Stimulated activated CD4-positive, alpha-beta T cell treated with anti-CD3 and anti-CD28 coated beads, Interleukin-15, amount 100 ng/mL, for 1 hour (primary cell): ENCODE results near the gene CALML3.

ENCODE experiments used
- DNase-seq, 2 donors: peaks; one replicate each; pipeline ENCODE4 v3.0.0-alpha.2; 2020; ENCODE audit warnings: low read depth in 1 of 2, low spot score in 1 of 2

Gene CALML3

GRCh38 chr10:5490698-5491464 is 33.9 kb upstream of the CALML3 start:
- DNase-seq: no peak

- no peak for DNase-seq
Observed at GRCh38 chr10:5491477-5491876, 33.3 kb upstream of the CALML3 start.

DNA sequence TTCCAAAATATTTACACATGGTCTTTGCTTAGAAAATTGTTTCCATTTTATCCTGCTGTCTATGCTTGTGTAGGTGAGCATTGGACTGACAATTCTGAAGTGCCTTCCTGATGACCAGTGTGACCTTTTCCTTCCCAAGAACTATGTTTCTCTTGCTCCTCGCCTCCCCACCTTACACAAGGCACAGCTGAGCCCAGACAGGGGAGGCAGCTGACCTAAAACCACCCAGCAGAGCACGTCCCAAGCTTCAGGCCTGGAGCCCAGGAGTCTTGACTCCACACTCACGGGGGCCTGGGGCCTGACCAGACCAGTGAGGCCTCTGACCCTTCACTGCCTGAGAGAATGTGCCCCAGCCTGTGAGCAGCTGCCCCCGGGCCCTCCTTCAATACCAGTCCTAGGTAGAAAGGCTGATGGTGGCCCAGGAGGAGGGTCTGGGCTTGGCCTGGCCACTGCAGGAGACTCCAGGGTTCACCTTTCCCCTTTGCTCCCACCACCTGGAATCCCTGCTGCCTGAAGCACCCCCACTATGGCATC is 32.4 kb upstream of the CALML3 start:
- no peak for DNase-seq

GRCh38 chr10:5492929-5493576 is 31.7 kb upstream of the CALML3 start:
- DNase-seq: no peak

DNA sequence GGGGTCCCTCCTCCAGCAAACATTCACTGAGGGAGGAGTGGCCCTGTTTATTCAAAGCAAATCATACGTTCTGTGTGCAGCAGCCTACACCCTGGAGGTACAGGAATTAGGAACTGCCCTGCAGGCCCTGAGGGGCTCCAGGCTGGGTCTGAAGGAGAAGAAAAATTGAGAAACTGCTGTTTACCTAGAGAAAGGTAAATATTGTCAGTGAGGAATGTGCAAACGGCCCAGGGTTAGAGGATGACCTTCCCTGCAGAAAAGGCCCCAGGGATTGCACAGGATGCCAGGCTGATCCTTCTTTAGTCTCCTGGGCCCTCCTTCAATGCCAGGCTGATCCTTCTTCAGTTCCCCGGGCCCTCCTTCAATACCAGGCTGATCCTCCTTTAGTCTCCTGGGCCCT is 31.1 kb upstream of the CALML3 start:
- DNase-seq: no peak

- DNase-seq: no peak
Observed at GRCh38 chr10:5494611-5495010, 30.1 kb upstream of the CALML3 start.

- DNase-seq: no peak
Observed at GRCh38 chr10:5496261-5497250, 28.2 kb upstream of the CALML3 start.

DNA sequence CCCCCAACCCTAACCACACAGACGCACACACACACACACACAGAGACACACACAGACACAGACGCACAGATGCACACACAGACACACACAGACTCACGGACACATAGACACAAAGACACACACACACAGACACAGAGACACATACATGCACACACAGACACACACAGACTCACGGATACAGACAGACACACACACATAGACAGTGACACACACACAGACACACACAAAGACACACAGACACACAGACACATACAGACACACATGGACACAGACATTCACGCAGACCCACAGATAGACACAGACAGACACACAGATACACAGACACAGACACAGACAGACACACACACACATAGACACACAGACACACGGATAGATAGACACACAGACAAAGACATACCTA is 27.5 kb upstream of the CALML3 start:
- no peak for DNase-seq

GRCh38 chr10:5497948-5498730 is 26.6 kb upstream of the CALML3 start:
- no peak for DNase-seq

DNA sequence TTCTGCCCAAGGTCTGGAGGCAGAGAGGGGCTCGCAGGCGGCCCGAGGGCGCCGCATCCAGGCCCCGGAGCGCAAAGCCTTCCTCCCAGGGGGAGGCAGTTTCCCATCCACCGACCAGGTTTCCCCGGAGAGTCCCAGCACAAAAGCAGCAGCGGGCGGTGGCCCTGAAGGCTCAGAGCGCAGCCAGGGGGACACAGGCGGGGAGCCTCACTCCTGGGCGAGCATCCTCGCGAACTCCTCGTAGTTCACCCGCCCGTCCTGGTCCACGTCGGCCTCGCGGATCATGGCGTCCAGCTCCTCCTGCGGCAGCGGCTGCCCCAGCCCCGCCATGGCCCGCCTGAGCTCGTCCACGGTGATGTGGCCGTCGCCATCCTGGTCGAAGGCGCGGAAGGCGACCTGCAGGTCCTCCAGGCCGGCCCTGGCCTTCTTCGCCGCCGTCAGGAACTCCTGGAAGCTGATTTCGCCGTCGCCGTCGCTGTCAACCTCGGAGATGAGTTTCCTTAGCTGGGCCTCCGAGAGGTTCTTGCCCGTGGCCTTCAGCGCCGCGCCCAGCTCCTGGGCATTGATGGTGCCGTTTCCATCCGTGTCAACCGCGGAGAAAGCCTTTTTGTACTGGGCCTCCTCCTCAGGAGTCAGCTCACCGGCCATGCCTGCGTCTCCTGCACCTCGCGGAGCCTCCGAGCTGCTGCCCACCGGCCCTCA is 25.8 kb upstream of the CALML3 start:
- no peak for DNase-seq

DNA sequence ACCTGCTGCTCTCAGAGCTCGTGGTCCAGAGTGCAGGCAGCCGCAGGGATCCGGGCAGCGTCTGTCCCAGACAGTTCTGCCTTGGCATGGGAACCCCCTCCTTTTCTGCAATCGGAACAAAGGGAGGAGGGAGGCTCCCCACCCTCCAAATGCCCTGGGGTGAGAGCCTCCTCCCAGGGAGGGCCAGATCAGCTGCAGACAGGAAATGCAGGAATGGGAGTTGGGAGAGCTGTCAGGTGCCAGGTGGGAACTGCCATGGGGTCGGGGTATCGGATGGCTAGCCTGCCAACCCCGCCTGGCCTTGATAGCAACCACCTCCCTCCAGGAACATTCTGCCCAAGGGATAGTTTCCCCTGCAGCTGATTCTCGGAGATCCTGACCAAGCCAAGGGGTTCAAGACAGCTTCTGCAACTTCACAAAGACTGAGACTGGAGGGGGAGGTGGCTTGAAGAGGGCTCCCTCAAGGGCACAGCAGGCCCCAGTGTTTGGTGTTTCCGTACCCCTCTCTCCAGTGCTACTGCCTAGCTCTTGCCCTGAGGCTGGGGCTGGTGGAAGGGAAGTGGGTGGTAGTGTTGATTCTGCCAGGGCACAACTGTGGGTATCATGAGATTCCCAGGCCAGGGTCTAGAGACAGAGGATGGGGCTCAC is 25.1 kb upstream of the CALML3 start, which contains the start of gene CALML5:
Gene CALML5 (minus strand): TSS at position 78 of the 648 bp plus-strand sequence. CDS start 132 bp downstream, outside the sequence.
- DNase-seq: no peak

DNA sequence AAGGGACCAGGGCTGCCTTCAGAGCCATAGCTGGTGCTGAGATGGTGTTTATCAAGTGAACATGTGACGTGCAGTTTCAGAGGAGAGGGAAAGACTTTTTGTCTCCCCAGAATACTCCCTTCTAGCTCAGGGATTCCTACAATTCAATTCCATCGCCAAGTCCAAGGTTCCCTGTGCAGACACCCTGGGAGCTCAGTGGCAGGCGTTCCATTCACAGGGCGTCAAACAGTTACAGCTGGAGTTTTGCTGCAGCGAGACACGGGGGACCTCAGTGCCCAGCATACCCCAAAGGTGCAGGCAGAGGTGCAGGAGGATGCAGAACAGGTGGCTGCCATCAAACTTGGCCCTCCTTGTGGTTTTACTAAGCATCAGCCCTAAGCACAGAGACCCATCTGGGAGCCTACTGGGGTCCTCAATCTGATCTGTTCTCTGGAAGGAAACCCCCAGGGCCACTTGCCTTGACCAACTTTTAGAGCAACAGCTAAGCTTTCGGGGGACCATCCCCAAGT is 24.5 kb upstream of the CALML3 start:
- DNase-seq: no peak

- no peak for DNase-seq
Observed at GRCh38 chr10:5500910-5501309, 23.9 kb upstream of the CALML3 start.

- DNase-seq: no peak
Observed at GRCh38 chr10:5502061-5502521, 22.7 kb upstream of the CALML3 start.

GRCh38 chr10:5502571-5503476 is 21.9 kb upstream of the CALML3 start:
- DNase-seq: no peak

DNA sequence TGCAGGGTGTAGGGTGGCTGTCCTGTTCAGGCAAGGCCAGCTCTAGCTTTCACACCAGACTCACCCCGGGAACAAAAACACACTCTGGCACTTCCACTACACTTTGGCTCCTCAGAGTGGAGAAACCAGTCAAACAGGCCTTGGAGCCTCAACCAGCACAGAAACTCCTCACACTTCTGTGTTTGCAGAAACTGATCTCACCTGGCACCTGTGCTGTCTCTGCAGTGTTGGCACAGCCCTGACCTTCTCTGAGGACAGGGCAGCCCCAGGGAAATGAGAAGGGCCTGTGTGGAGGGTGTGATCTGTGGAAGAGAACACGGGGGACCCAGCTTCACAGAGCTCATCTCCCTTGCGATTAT is 21.3 kb upstream of the CALML3 start:
- DNase-seq: no peak

DNA sequence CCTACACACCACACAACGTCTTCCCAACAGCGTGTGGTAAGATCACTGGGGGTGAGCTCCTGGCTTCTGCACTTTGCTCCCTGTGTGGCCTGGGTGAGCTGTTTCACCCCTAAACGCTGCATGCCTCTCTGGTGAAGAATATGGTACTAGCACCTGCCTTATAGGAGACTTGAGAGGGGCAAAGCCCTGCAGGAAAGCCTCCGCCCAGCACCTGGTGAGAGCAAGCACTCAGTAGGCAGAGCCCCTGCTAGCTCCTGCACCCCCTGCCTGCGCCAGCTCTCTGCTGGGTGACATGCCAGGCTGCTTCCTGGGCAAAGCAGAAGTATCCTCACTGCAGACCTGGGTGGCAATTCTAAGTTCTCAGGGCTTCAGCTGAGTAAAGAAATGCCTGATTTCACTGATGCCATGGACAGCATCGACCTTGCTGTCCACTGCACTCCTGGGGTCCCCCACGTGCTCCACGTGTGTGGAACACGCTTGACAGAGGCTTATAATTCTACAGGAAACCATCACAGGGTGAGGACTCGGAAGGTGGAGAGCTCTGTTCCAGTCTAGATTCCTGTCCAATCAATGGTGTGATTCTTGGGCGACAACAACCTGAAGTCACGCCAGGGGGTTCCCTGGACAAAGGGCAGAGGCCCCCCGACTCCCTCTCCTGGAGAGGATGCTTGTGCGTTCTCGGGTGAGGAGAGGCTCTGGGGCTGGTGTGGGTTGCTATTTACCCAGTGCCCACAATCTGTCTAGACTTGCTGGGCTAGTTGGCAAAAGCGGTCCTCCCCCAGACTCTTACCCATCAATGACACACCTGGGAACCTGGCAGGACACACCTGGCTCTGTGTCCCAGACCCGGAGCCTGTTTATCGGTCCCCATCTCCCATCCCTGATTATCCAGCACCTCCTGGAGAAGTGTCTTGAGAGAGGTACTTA is 20.4 kb upstream of the CALML3 start:
- no peak for DNase-seq
